DMS53 treated with DMSO at 0.1 percent for 48 hours (cell line): ENCODE data around the gene PPP1R37.

Experiments used
- DNase-seq: peaks from one replicate; lab custom pipeline; 2025; ENCODE audit not compliant: unreplicated experiment; lab: John Stamatoyannopoulos, UW

PPP1R37 gene

DNA sequence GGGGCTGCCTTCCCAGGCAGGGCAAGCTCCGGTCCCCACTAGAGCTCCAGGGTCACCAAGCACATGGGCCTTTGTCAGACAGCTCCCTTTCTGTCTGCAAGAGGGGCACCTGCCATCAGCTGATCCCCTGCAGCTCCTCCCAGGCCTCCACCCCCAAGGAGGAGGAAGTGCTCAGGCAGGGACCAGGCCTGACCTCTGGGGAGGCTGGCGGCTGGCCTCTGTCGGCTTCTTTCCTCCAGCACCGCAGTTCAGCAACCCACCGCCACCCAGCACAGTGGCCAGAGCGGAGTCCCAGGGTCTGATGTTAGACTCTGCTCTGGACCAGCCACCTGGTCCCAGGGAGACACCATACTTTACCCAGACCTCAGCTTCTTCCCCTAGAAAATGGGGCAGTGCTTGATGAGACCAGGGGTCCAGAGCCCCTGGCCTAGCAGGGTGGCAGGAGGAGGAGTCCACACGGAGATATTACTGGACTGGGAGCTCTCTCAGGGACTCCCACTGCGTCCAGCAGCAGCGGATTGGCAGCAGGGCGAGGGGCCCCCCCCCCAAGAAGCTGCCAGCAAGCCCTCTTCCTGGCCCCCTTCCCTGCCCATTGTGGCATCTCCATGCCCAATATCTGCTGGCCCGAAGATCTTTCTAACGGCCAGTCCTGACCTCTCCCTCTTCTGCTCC lies 43.7 kb downstream of the PPP1R37 start:
- no peak for DNase-seq

- no peak for DNase-seq
Measured at GRCh38 chr19:45137179-45137761, 44.3 kb downstream of the PPP1R37 start.

DNA sequence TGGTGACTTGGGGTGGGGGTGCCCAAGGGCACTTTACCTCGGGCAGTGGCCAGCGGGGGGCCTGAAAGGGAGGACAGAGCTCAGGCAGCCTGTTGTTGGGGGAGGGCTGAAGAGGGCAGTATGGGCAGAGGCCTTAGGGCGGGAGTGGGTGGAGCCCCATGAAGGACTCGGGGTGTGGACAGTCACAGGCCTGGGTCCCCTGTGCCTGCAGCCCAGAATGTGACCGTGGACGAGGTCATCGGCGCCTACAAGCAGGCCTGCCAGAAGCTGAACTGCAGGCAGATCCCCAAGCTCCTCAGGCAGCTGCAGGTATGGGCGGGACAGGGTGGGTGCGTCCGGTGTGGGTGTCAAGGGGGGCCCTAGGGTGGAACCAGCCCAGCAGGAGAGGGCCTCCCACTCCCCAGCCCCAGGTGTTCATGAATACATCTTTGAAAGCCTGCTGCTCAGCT lies 45.3 kb downstream of the PPP1R37 start:
- no peak for DNase-seq

GRCh38 chr19:45139286-45140143 lies 46.5 kb downstream of the PPP1R37 start:
- DNase-seq: no peak

DNA sequence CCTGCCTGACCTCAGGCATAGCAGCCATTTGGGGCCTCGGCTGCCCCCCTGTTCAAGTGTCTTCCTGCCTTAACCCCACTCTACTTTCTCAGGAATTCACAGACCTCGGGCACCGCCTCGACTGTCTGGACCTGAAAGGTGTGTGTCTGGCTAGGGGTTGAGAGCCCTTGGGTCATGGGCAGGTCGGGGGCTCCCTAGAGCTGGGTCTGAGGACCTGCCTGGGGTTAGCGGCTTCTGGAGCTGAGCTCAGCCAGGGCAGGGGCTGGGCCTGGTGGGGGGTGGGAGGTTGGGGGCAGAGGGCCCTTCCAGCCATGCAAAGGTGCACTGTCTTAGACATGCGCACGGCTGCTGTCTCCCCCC lies 47.1 kb downstream of the PPP1R37 start:
- DNase-seq: no peak

DNA sequence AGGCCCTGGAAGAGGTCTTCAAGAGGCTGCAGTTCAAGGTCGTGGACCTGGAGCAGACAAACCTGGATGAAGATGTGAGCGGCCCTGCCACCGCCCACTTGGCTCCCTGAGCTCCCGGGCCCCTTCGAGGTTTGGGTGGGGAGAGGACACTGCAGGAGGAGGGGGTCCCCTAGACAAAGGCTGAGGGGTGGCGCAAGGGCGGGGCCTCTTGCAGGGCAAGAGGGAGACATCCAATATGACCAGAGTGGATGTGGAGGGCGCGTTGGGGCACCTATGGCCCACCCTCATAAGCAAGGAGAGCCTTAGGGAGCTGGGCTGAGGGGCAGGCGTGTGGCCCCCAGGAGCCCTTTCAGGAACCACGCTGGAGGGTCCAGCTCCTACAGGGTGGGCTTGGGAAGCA lies 47.6 kb downstream of the PPP1R37 start:
- no peak for DNase-seq

DNA sequence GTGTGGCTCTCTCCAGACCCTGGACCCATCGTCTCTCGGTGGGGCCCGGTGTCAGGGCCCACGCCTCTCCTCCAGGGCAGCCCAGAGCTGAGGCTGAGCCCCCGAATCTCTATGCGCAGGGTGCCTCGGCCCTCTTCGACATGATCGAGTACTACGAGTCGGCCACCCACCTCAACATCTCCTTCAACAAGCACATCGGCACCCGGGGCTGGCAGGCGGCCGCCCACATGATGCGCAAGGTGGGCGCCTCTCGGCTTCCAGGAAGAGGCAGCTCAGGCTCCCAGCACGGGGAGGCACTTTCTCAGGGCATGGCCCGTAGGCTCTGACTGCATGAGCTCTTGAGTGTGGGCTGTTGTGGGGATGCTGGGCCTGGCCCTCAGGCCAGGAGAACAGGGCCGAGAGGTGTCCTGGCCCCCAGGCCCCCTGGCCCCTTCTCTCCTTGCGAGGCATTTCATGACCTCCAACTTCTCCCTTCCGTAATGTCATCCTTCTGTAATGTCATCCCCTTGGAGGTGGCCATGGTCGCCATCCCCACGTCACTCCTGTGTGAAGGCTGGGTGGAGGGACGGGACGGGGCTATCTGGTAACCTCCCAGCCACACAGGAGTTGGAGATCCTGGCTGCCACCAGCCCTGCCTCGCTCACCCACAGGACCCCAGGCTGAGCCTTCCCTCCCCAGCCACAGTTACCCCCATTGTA lies 48.4 kb downstream of the PPP1R37 start:
- no peak for DNase-seq

DNA sequence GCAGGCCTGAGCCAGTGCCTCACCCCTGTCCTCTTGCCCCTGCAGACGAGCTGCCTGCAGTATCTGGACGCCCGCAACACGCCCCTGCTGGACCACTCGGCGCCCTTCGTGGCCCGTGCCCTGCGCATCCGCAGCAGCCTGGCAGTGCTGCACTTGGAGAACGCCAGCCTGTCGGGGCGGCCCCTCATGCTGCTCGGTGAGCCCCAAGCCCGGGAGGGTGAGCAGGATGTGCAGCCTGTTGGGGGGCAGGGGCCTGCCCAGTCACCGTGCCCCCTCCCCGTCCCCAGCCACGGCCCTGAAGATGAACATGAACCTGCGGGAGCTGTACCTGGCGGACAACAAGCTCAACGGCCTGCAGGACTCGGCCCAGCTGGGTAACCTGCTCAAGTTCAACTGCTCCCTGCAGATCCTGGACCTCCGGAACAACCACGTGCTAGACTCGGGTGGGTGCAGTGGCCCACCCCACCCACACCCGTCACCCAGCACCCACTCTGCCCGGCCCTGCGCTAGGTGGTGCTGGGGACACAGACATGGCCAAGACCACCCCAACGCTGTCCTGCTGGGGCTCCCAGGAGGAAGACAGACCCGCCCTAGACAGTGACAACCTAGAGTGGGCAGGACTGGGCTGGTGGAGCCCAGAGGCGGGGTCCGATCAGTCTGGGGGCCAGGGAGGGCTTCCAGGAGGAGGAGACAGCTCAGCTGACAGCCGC lies 49.2 kb downstream of the PPP1R37 start:
- no peak for DNase-seq

- DNase-seq: no peak
Measured at GRCh38 chr19:45142726-45143110, 49.7 kb downstream of the PPP1R37 start.

- DNase-seq: no peak
Measured at GRCh38 chr19:45144431-45145269, 51.7 kb downstream of the PPP1R37 start.

DNA sequence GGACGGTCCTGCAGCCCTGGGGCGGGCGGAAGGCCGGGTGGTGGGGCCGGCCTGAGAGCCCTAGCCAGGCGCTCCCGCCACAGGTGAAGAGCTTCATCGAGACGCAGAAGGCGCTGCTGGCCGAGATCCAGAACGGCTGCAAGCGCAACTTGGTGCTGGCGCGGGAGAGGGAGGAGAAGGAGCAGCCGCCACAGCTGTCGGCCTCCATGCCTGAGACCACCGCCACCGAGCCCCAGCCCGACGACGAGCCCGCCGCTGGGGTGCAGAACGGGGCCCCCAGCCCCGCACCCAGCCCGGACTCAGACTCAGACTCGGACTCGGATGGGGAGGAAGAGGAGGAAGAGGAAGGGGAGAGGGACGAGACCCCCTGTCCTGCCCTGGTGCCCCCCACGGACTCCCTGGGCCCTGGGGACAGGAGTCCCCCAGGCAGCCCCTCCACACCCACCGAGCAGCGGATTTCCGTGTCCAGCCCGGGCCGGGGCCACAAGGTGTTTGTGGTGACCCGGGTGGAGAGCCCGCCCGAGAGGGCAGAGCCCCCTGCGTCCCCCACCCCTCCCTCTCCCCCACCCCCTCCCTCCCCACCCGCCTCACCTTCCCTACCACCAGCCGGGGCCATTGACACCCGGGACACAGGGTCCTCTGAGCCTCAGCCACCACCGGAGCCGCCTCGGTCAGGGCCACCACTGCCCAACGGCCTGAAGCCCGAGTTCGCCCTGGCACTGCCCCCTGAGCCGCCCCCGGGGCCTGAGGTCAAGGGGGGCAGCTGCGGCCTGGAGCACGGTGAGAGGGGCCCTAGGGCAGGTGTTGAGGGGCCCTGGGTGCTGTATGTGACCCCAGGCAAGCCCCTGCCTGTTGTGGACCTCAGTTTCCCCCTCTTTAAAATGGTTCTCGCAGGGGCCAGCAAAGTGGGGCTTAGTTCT lies 52.6 kb downstream of the PPP1R37 start:
- no peak for DNase-seq

DNA sequence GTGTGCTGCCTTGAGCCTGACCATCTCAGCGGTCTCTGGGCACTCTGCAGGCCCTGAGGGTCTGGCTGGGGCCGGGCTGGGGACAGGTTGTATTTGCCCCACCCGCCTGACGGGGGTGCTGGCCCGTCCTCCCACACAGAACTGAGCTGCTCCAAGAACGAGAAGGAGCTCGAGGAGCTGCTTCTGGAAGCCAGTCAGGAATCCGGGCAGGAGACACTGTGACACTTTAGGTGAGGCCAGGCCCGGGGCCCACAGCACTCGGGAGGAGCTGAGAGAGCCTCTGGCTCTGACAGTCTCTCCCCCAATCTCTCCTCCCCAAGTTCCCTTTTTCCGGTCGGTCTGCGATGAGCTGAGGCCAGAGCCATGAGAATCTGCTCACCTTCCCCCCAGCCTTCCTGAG lies 53.3 kb downstream of the PPP1R37 start:
- no peak for DNase-seq

DNA sequence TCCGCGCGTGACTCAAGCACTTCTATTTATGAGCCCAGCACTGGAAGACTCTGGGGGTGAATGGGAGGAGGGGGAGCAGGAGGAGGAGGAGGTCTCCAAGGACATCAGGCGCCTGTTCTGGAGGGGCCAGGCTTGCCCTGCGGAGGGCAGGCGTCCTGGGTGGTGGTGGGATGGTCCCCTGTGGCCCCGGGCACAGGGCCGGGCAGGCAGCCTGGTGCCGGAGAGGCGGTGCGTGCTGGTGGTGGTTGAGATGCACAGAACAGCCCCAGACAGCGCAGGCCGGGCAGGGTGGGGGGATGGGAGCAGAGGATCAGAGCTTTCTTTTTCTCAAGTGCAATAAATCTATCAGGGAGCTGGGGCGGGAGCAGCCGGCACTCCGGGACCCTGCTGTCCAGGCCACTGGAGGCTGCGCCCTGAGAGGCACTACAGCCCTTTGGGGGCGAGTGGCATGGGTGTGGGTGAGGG lies 53.8 kb downstream of the PPP1R37 start:
- no peak for DNase-seq

DNA sequence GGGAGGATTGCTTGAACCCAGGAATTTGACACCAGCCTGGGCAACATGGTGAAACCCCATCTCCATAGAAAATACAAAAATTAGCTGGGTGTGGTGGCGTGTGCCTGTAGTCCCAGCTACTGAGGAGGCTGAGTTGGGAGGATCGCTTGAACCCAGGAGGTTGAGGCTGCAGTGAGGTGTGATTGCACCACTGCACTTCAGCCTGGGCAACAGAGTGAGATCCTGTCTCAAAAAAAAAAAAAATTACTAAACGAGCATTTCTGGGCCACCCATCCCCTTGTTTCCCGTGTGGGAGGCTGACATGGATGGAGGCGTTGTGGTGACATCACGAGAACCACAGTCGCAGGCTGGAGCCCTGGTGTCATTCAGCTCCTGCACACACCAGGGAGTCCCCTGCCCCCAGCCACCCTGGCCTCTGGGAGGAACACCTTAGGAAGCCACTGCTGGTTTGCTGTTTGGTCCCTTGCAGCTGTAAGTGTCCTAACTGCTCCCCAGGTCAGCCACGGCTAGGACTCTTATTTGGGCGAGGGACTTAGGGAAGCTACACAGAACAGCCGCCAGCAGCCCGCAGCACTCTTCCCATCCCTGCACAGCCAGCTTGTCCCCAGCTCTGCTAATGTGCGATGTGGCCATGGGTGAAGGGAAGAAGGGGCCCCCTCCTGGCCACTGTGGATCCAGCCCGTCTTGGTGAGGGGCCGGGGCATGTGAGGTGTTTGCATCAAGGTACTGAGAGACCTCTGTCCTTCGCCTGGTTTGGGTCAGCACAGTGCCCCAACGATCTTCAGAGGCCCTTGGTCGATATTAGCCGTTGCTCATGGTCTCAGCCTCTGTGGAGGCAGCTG lies 55.1 kb downstream of the PPP1R37 start:
- no peak for DNase-seq

GRCh38 chr19:45149129-45149528 lies 56.1 kb downstream of the PPP1R37 start:
- DNase-seq: no peak

DNA sequence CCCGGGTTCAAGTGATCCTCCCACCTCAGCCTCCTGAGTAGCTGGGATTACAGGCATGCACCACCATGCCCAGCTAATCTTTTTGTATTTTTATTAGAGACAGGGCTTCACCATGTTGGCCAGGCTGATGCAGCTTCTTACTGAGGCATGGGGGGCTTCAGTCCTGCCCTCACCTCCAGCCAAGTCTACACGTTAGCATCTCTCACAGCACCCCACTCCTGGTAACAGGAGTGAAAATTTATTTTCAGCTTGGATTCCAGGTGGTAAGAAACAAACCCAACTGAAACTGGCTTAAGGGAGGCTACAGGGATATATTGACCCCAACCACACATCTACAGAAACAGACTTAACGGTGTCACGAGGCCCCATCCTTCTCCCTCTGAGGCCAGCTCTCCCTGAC lies 57.2 kb downstream of the PPP1R37 start:
- no peak for DNase-seq

DNA sequence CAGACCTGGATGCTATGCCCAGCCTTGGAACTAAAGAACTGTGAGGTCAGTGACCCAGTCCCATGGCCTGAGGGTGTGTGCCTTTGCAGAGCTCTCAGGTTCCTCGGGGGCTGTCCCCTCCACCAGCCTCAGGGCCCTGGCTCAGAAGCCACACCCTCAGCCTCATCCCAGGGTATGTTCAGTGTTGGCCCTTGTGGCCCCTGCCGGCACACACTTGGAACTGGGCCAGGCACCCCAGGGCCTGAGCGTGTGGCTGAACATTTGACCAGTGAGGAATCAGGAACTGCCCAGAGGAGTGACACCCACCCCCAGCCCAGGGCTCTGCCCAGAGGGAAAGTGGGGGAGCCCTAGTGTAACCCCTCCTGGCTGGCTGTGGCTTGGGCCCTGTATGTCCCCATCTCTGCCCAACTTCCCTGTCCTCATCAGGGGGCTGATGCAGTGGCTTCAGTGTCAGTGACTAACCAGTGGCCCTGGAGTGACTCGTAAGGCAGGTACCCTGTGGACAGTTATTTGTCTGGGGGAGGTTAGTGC lies 57.8 kb downstream of the PPP1R37 start:
- no peak for DNase-seq

DNA sequence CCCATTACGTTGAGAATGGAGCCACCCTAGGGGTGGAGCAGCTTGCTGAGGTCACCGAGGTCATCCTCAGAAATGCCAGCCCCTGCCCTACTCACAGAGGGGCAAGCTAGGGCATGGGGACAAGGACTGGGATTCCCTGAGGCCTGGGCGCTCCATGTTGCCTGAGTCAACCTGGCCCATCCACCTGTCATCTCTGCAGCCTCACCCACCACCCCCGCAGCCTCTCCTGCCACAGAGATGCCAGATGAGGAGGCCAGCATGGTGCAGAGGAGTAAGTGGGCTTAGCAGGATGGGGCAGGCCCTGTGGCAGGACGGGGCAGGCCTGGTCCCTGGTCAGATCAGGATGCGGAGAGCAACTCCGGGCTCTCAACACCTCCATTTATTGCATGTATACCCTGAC lies 58.3 kb downstream of the PPP1R37 start:
- no peak for DNase-seq
